Osteocyte (in vitro differentiated cells): ENCODE results near the gene LOXHD1. TPM values are rescaled to one million over a fixed set of nuclear protein-coding genes. Genes with fewer than 3 reads are reported as not detected.

Source experiments
- DNase-seq: peaks from one replicate; pipeline ENCODE4 v3.0.0; 2021; ENCODE audit warnings: mixed read lengths; ENCODE audit not compliant: unreplicated experiment; ENCODE audit errors: extremely low spot score
- H3K27ac Mint-ChIP-seq: one replicate; pipeline ENCODE4 v1.8.0; 2021; ENCODE audit warnings: mild to moderate bottlenecking, mixed read lengths; ENCODE audit not compliant: unreplicated experiment
- H3K27me3 Mint-ChIP-seq: one replicate; pipeline ENCODE4 v1.8.0; 2021; ENCODE audit warnings: mixed read lengths; ENCODE audit not compliant: unreplicated experiment
- H3K36me3 Mint-ChIP-seq: one replicate; pipeline ENCODE4 v1.8.0; 2021; ENCODE audit warnings: mixed read lengths; ENCODE audit not compliant: unreplicated experiment
- H3K4me1 Mint-ChIP-seq: one replicate; pipeline ENCODE4 v1.8.0; 2021; ENCODE audit warnings: mixed read lengths; ENCODE audit not compliant: unreplicated experiment
- H3K4me3 Mint-ChIP-seq: one replicate; pipeline ENCODE4 v1.8.0; 2021; ENCODE audit warnings: mild to moderate bottlenecking, moderate library complexity, mixed read lengths; ENCODE audit not compliant: unreplicated experiment
- H3K9me3 Mint-ChIP-seq: one replicate; pipeline ENCODE4 v1.8.0; 2021; ENCODE audit warnings: mixed read lengths; ENCODE audit not compliant: unreplicated experiment
- CTCF ChIP-seq: fragments of 200-600 bp; sonication (generic); IDR thresholded peaks from 2 replicates; pipeline ENCODE4 v1.5.0; 2021; ENCODE audit warnings: antibody characterized with exemption, mild to moderate bottlenecking, moderate library complexity
- total RNA-seq: library from RNA; stranded (reverse); gene quantifications from 2 replicates; pipeline ENCODE4 v1.2.1, GENCODE V29; 2021

LOXHD1 gene
- total RNA-seq, 1 donor from 2014 or later, result not detected

DNA sequence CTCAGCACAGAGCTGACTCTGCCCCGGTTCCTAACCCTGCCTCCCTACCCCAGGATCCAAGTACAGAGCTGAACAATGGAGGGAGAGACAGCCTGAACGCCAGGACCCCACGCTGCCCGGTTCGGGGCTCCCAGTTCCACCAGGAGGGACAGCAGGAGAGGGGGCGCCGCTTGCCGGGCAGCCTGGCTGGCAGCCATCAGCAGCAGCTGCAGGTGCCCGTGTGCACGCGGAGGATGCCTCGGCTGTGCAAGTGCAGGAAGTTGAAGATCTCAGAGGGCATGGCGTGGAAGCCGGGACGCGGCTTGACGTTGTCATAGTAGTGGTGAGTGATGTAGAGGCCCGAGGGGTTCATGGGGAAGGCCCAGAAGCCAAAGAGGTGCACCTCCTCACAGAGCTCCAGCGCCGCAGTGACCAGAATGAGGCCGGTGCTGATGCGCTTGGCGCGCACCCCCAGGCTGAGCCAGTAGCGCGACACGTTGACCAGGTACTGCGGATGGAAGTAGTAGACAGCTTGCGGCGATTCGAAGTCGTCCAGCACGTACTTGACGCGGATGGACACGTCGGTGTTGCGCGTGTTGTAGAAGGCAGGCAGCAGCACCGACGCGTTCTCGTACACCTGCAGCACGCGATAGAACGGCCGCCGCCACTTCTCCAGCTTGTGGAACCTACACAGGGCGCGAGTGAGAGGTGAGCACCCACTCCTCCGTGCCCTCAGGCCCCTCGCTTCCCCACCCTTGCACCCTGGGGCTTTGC, 23.0 kb upstream of the LOXHD1 start:
- Mint-ChIP-seq H3K27ac (no peak overlapping the region), H3K4me1 (no peaks in the 10 kb centered on the region), H3K9me3 (no peaks in the 10 kb centered on the region), H3K27me3 (peaks cover 7% of the 10 kb centered on the region), H3K4me3 (no peak overlapping the region), H3K36me3 (no peaks in the 10 kb centered on the region)
- DNase-seq, result no peak
- no peak for TF ChIP-seq CTCF

GRCh38 chr18:46678785-46679399, 21.9 kb upstream of the LOXHD1 start:
- Mint-ChIP-seq H3K4me3 (no peak overlapping the region), H3K36me3 (no peaks in the 10 kb centered on the region), H3K27ac (no peak overlapping the region), H3K4me1 (no peaks in the 10 kb centered on the region), H3K9me3 (no peaks in the 10 kb centered on the region), H3K27me3 (peaks cover 15% of the 10 kb centered on the region)
- no peak for TF ChIP-seq CTCF
- no peak for DNase-seq

- no peak for DNase-seq
- H3K36me3 Mint-ChIP-seq, result no peaks in the 10 kb centered on the region
- no peaks in the 10 kb centered on the region for H3K9me3 Mint-ChIP-seq
- H3K4me3 Mint-ChIP-seq, result no peak overlapping the region
- H3K27me3 Mint-ChIP-seq, result peaks cover 16% of the 10 kb centered on the region
- H3K27ac Mint-ChIP-seq, result no peak overlapping the region
- TF ChIP-seq CTCF, result no peak
- H3K4me1 Mint-ChIP-seq, result no peaks in the 10 kb centered on the region
Observed at GRCh38 chr18:46678041-46678440, 21.0 kb upstream of the LOXHD1 start.

DNA sequence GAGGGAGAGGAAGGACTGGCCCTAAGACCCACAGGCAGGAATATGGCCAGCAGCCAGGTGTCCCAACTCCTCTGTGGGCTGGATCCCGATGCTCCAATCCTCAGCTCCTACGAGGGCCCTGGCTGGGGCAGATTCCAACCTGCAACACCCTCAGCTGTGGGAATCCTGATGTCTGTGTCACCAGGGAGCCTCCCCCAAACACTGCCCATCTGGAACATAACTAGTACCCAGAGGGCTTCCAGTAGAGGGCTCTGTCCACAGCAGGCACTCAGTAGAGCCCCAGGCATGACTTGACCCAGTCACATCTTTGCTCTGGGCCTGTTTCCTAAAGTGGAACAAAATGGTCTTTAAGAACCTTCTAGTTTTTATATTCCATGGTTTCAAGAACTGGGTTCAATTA, 20.6 kb upstream of the LOXHD1 start:
- DNase-seq, result no peak
- H3K27ac Mint-ChIP-seq, result no peak overlapping the region
- no peak overlapping the region for H3K4me3 Mint-ChIP-seq
- no peaks in the 10 kb centered on the region for H3K4me1 Mint-ChIP-seq
- no peak for TF ChIP-seq CTCF
- no peaks in the 10 kb centered on the region for H3K9me3 Mint-ChIP-seq
- no peaks in the 10 kb centered on the region for H3K36me3 Mint-ChIP-seq
- H3K27me3 Mint-ChIP-seq, result peaks cover 16% of the 10 kb centered on the region

DNA sequence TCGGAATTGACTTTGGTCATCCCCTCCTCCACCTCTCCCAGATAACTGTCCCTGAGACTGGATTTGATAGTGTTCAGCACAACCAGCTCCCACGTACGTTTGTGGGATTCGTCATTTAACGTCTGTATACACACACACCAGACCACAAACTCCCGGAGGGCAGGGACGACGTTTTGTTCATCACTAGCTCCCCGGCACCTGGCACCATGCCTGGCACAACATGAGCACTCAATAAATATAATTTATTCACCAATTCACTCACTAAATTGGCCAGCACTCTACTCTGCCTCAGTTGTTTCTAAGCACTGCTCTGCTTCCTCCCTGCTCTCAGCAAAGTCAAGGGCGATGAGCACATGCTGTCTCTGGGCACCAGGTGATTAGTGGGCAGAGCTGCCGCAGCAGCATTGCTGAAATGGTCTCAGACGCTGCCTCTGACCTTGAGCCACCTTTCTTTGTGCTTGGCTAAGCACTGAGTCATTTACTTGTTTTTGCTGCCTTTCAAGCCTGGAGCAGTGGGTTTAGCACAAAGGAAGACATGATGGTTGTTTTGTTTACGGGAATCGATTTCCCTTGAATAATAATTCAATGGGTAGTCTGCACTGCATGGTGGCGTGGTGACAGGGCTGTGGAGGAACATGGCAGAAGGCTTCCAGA, 19.3 kb upstream of the LOXHD1 start:
- no peak overlapping the region for H3K4me3 Mint-ChIP-seq
- H3K9me3 Mint-ChIP-seq, result no peaks in the 10 kb centered on the region
- no peak overlapping the region for H3K27ac Mint-ChIP-seq
- DNase-seq, result no peak
- no peak for TF ChIP-seq CTCF
- no peaks in the 10 kb centered on the region for H3K36me3 Mint-ChIP-seq
- peaks cover 17% of the 10 kb centered on the region for H3K27me3 Mint-ChIP-seq
- no peaks in the 10 kb centered on the region for H3K4me1 Mint-ChIP-seq
